Neural cell (in vitro differentiated cells): Measurements from ENCODE around the gene LSM14A. TPM values are rescaled to one million over a fixed set of nuclear protein-coding genes. Genes with fewer than 3 reads are reported as not detected.

ENCODE experiments used
- H2AFZ ChIP-seq: fragments of 200-600, 300-800 bp; sonication (generic), shearing (Covaris generic); 2 replicates; pipeline ENCODE4 v1.6.0; 2014; ENCODE audit warnings: low read depth, mild to moderate bottlenecking, antibody characterized with exemption, low read length, moderate library complexity
- H3F3A ChIP-seq: fragments of 200-600 bp; shearing (Covaris generic); 2 replicates; pipeline ENCODE4 v1.6.1; 2016; ENCODE audit warnings: mild to moderate bottlenecking, moderate library complexity, mixed read lengths, antibody characterized with exemption, low read length; ENCODE audit not compliant: insufficient read depth, poor library complexity, severe bottlenecking
- H3K27ac ChIP-seq: fragments of 200-600, 300-800 bp; sonication (generic), shearing (Covaris generic); 2 replicates; pipeline ENCODE4 v1.5.1; 2014; ENCODE audit warnings: mild to moderate bottlenecking, low read length, moderate library complexity
- H3K27me3 ChIP-seq: fragments of 300-800, 200-600 bp; sonication (generic), shearing (Covaris generic); 2 replicates; pipeline ENCODE4 v1.6.0; 2014; ENCODE audit warnings: mild to moderate bottlenecking, low read depth, low read length, moderate library complexity; ENCODE audit not compliant: insufficient read depth
- H3K36me3 ChIP-seq: fragments of 300-800, 200-600 bp; sonication (generic), shearing (Covaris generic); 2 replicates; pipeline ENCODE4 v1.5.1; 2014; ENCODE audit warnings: mild to moderate bottlenecking, antibody characterized with exemption, low read length, moderate library complexity; ENCODE audit not compliant: insufficient read depth
- H3K4me2 ChIP-seq: fragments of 300-800, 200-600 bp; sonication (generic), shearing (Covaris generic); 2 replicates; pipeline ENCODE4 v1.6.0; 2014; ENCODE audit warnings: mild to moderate bottlenecking, low read length
- H3K4me3 ChIP-seq: fragments of 300-800, 200-600 bp; sonication (generic), shearing (Covaris generic); 2 replicates; pipeline ENCODE4 v1.5.1; 2014; ENCODE audit warnings: mild to moderate bottlenecking, low read length, moderate library complexity
- H3K79me2 ChIP-seq: fragments of 200-600 bp; shearing (Covaris generic); replicated peaks from 2 replicates; pipeline ENCODE4 v1.6.0; 2014; ENCODE audit warnings: mild to moderate bottlenecking, low read length, moderate library complexity; ENCODE audit not compliant: insufficient read depth
- H3K9ac ChIP-seq: fragments of 300-800, 200-600 bp; sonication (generic), shearing (Covaris generic); 2 replicates; pipeline ENCODE4 v1.6.1; 2016; ENCODE audit warnings: mild to moderate bottlenecking, low read length, mixed read lengths
- H3K9me2 ChIP-seq: fragments of 200-600 bp; shearing (Covaris generic); 2 replicates; pipeline ENCODE4 v1.6.1; 2016; ENCODE audit warnings: mild to moderate bottlenecking, low read length, mixed read lengths; ENCODE audit not compliant: insufficient read depth
- H3K9me3 ChIP-seq: fragments of 200-600, 300-800 bp; sonication (generic), shearing (Covaris generic); 2 replicates; pipeline ENCODE4 v1.6.1; 2016; ENCODE audit warnings: mild to moderate bottlenecking, mixed run types, low read length, moderate library complexity, mixed read lengths
- H4K20me1 ChIP-seq: fragments of 200-600 bp; shearing (Covaris generic); 2 replicates; pipeline ENCODE4 v1.6.1; 2016; ENCODE audit warnings: mild to moderate bottlenecking, mixed run types; ENCODE audit not compliant: insufficient read depth
- EP300 ChIP-seq: fragments of 450-650 bp; conservative IDR thresholded peaks from 2 replicates; pipeline ENCODE4 v1.6.1; 2014; ENCODE audit warnings: antibody characterized with exemption, mild to moderate bottlenecking, moderate library complexity; ENCODE audit not compliant: poor library complexity, severe bottlenecking
- EZH2 ChIP-seq: fragments of 200-600, 300-800 bp; shearing (Covaris generic), sonication (generic); IDR thresholded peaks from 2 replicates; pipeline ENCODE4 v1.6.1; 2014; ENCODE audit warnings: antibody characterized with exemption, low read length, borderline replicate concordance, mild to moderate bottlenecking; ENCODE audit not compliant: insufficient read depth, poor library complexity, severe bottlenecking
- MXI1 ChIP-seq: fragments of 450-650 bp; conservative IDR thresholded peaks from 2 replicates; pipeline ENCODE4 v1.6.1; 2014; ENCODE audit warnings: antibody characterized with exemption, mild to moderate bottlenecking; ENCODE audit not compliant: poor library complexity, severe bottlenecking
- POLR2AphosphoS5 ChIP-seq: IDR thresholded peaks from 2 replicates; pipeline ENCODE4 v1.6.1; 2012
- RAD21 ChIP-seq: fragments of 450-650 bp; conservative IDR thresholded peaks from 2 replicates; pipeline ENCODE4 v1.6.1; 2014; ENCODE audit warnings: antibody characterized with exemption, mild to moderate bottlenecking, moderate library complexity
- SMC3 ChIP-seq: fragments of 450-650 bp; conservative IDR thresholded peaks from 2 replicates; pipeline ENCODE4 v1.6.1; 2014; ENCODE audit warnings: antibody characterized with exemption, mild to moderate bottlenecking, moderate library complexity; ENCODE audit not compliant: poor library complexity
- TAF1 ChIP-seq: IDR thresholded peaks from 2 replicates; pipeline ENCODE4 v1.6.1; 2012; ENCODE audit warnings: low read depth
- polyA plus RNA-seq: library from polyadenylated mRNA; depleted of rRNA; stranded (reverse); fragments of >200 nt; gene quantifications from 2 replicates; pipeline ENCODE4 v1.2.3, GENCODE V29; 2014
- TF ChIP-seq, protein P1 (sequence below): fragments of 450-650 bp; IDR thresholded peaks from 2 replicates; pipeline ENCODE4 v1.5.1; 2014; ENCODE audit warnings: antibody characterized with exemption, mild to moderate bottlenecking, moderate library complexity; ENCODE audit not compliant: poor library complexity, severe bottlenecking
- TF ChIP-seq, protein P2 (sequence below): IDR thresholded peaks from 2 replicates; pipeline ENCODE4 v1.6.1; 2012; ENCODE audit warnings: borderline replicate concordance

The LSM14A gene
- polyA plus RNA-seq, 1 donor from 2014 or later, result 104 TPM

DNA sequence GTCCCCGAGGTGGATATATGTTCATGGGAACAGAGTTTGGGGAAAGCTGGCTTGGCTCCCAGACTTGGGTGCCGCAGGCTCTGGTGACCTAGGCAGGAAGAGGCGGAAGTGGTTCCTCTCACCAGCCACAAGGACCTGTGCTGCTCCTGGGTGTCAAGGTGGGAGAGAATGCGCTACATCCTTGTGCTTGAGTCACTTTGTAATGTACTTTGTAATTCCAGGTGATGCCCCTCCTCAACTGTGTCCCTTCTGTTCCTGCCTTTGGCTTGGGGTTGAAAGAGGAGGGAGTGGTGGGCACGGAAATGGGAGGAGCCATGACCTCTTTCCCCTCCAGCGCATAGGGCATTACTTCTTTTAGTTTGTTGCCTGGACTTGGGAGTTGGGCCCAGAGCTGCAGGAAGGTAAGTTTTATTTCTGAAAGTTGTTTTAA, 92.9 kb downstream of the LSM14A start:
- no peak overlapping the region for H3K4me3 ChIP-seq
- H3K27ac ChIP-seq, result no peak overlapping the region
- no peak overlapping the region for H3K9ac ChIP-seq

DNA sequence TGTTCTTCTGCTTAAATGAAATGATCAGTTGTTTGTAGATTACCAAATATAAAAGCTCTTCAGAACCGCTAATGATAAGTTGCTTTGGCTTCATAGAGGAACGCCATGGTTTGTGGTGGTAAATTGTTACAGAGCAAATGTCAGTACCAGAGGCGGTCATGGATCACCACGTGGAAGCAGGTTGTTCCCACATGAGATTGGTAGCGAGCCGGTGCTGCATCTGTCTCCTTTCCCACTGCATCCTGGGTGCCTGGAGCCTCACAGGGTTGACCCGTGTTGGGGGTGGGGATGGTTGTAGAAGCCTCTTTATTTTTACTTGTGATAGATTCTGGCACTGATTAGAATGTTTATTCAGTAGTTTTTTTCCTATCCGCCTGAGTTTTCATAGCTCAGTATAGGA, 96.8 kb downstream of the LSM14A start:
- H4K20me1 ChIP-seq, result no peaks in the 10 kb centered on the region
- H2AFZ ChIP-seq, result no peak overlapping the region
- H3K9me3 ChIP-seq, result no peaks in the 10 kb centered on the region
- no peak overlapping the region for H3K27ac ChIP-seq
- H3F3A ChIP-seq, result no peaks in the 10 kb centered on the region
- no peak overlapping the region for H3K4me3 ChIP-seq
- H3K4me2 ChIP-seq, result no peak overlapping the region
- TF ChIP-seq, protein P1, sequence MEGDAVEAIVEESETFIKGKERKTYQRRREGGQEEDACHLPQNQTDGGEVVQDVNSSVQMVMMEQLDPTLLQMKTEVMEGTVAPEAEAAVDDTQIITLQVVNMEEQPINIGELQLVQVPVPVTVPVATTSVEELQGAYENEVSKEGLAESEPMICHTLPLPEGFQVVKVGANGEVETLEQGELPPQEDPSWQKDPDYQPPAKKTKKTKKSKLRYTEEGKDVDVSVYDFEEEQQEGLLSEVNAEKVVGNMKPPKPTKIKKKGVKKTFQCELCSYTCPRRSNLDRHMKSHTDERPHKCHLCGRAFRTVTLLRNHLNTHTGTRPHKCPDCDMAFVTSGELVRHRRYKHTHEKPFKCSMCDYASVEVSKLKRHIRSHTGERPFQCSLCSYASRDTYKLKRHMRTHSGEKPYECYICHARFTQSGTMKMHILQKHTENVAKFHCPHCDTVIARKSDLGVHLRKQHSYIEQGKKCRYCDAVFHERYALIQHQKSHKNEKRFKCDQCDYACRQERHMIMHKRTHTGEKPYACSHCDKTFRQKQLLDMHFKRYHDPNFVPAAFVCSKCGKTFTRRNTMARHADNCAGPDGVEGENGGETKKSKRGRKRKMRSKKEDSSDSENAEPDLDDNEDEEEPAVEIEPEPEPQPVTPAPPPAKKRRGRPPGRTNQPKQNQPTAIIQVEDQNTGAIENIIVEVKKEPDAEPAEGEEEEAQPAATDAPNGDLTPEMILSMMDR, result no peak
- TF ChIP-seq MXI1, result no peak
- no peak for TF ChIP-seq EP300
- TF ChIP-seq TAF1, result no peak
- no peak for TF ChIP-seq POLR2AphosphoS5
- TF ChIP-seq, protein P2, sequence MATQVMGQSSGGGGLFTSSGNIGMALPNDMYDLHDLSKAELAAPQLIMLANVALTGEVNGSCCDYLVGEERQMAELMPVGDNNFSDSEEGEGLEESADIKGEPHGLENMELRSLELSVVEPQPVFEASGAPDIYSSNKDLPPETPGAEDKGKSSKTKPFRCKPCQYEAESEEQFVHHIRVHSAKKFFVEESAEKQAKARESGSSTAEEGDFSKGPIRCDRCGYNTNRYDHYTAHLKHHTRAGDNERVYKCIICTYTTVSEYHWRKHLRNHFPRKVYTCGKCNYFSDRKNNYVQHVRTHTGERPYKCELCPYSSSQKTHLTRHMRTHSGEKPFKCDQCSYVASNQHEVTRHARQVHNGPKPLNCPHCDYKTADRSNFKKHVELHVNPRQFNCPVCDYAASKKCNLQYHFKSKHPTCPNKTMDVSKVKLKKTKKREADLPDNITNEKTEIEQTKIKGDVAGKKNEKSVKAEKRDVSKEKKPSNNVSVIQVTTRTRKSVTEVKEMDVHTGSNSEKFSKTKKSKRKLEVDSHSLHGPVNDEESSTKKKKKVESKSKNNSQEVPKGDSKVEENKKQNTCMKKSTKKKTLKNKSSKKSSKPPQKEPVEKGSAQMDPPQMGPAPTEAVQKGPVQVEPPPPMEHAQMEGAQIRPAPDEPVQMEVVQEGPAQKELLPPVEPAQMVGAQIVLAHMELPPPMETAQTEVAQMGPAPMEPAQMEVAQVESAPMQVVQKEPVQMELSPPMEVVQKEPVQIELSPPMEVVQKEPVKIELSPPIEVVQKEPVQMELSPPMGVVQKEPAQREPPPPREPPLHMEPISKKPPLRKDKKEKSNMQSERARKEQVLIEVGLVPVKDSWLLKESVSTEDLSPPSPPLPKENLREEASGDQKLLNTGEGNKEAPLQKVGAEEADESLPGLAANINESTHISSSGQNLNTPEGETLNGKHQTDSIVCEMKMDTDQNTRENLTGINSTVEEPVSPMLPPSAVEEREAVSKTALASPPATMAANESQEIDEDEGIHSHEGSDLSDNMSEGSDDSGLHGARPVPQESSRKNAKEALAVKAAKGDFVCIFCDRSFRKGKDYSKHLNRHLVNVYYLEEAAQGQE, result no peak
- no peak for TF ChIP-seq EZH2
- no peak for TF ChIP-seq SMC3
- no peak for TF ChIP-seq RAD21
- H3K9ac ChIP-seq, result no peak overlapping the region
- H3K36me3 ChIP-seq, result no peaks in the 10 kb centered on the region
- H3K27me3 ChIP-seq, result no peaks in the 10 kb centered on the region
- H3K79me2 ChIP-seq, result peaks cover 12% of the 10 kb centered on the region
- H3K9me2 ChIP-seq, result no peaks in the 10 kb centered on the region

More for the DNA sequence above, 92.9 kb downstream of the LSM14A start:
- H3K9me2 ChIP-seq, result no peaks in the 10 kb centered on the region
- no peaks in the 10 kb centered on the region for H3K9me3 ChIP-seq
- TF ChIP-seq POLR2AphosphoS5, result no peak
- TF ChIP-seq MXI1, result no peak
- TF ChIP-seq SMC3, result no peak
- TF ChIP-seq, protein P1, result no peak
- H4K20me1 ChIP-seq, result no peaks in the 10 kb centered on the region
- no peak overlapping the region for H2AFZ ChIP-seq
- no peak overlapping the region for H3K4me2 ChIP-seq
- no peaks in the 10 kb centered on the region for H3K27me3 ChIP-seq
- no peaks in the 10 kb centered on the region for H3F3A ChIP-seq
- H3K79me2 ChIP-seq, result peaks cover 17% of the 10 kb centered on the region
- H3K36me3 ChIP-seq, result no peaks in the 10 kb centered on the region
